Neuronal stem cell (in vitro differentiated cells): Measurements from ENCODE around the gene TLCD1.

Experiments
- DNase-seq: peaks from one replicate; pipeline ENCODE4 v3.0.0-alpha.2; 2013; ENCODE audit warnings: low spot score
- H2AFZ ChIP-seq: one replicate; pipeline ENCODE4 v1.6.1; 2013; ENCODE audit warnings: mild to moderate bottlenecking, low read length, inconsistent platforms
- H2AK5ac ChIP-seq: 2 replicates; pipeline ENCODE4 v1.6.1; 2013; ENCODE audit warnings: low read depth, mild to moderate bottlenecking, inconsistent platforms, low read length, moderate library complexity, mixed read lengths
- H2BK120ac ChIP-seq: 2 replicates; pipeline ENCODE4 v1.6.1; 2013; ENCODE audit warnings: low read depth, mild to moderate bottlenecking, inconsistent platforms, low read length, moderate library complexity, mixed read lengths
- H2BK12ac ChIP-seq: one replicate; pipeline ENCODE4 v1.6.1; 2013; ENCODE audit warnings: low read length, inconsistent platforms
- H2BK15ac ChIP-seq: 2 replicates; pipeline ENCODE4 v1.6.1; 2013; ENCODE audit warnings: mild to moderate bottlenecking, low read length, inconsistent platforms, mixed read lengths
- H2BK5ac ChIP-seq: one replicate; pipeline ENCODE4 v1.6.1; 2013; ENCODE audit warnings: inconsistent platforms, mild to moderate bottlenecking, low read length, moderate library complexity
- H3K14ac ChIP-seq: one replicate; pipeline ENCODE4 v1.6.1; 2013; ENCODE audit warnings: low read length, inconsistent platforms
- H3K18ac ChIP-seq: 2 replicates; pipeline ENCODE4 v1.6.1; 2013; ENCODE audit warnings: low read length, inconsistent platforms
- H3K23ac ChIP-seq: 2 replicates; pipeline ENCODE4 v1.6.1; 2013; ENCODE audit warnings: low read depth, mild to moderate bottlenecking, mixed read lengths, low read length, inconsistent platforms; ENCODE audit not compliant: poor library complexity
- H3K27ac ChIP-seq: replicated peaks from 3 replicates; pipeline ENCODE4 v1.5.1; 2013; ENCODE audit warnings: low read length, inconsistent platforms
- H3K27me3 ChIP-seq, 3 experiments: 2 replicates each; pipeline ENCODE4 v1.6.1; 2013; ENCODE audit warnings: low read length in 3 of 3, mild to moderate bottlenecking in 2 of 3, inconsistent platforms in 1 of 3, low read depth in 1 of 3, mixed read lengths in 1 of 3, moderate library complexity in 1 of 3; ENCODE audit not compliant: control insufficient read depth in 3 of 3, insufficient read depth in 3 of 3
- H3K36me3 ChIP-seq, 2 donors: replicated peaks in 1 of 2; 2 replicates each; pipeline ENCODE4 v1.6.1; 2013; ENCODE audit warnings: low read length in 2 of 2; ENCODE audit not compliant: control insufficient read depth in 2 of 2, insufficient read depth in 2 of 2
- H3K4ac ChIP-seq: 2 replicates; pipeline ENCODE4 v1.6.1; 2013; ENCODE audit warnings: inconsistent platforms, mild to moderate bottlenecking, low read length, moderate library complexity
- H3K4me1 ChIP-seq, 2 donors: 1 replicate in 1 of 2; 2 replicates in 1 of 2; pipeline ENCODE4 v1.6.1; 2013; ENCODE audit warnings: low read length in 2 of 2, low read depth in 1 of 2; ENCODE audit not compliant: control insufficient read depth in 2 of 2, insufficient read depth in 1 of 2
- H3K4me2 ChIP-seq: one replicate; pipeline ENCODE4 v1.6.1; 2013; ENCODE audit warnings: mild to moderate bottlenecking, low read length, inconsistent platforms; ENCODE audit not compliant: insufficient read depth, poor library complexity, severe bottlenecking
- H3K4me3 ChIP-seq, 2 donors: 2 replicates each; pipeline ENCODE4 v1.5.1; 2013; ENCODE audit warnings: low read length in 2 of 2, mild to moderate bottlenecking in 2 of 2, inconsistent platforms in 1 of 2, moderate library complexity in 1 of 2
- H3K79me1 ChIP-seq: one replicate; pipeline ENCODE4 v1.6.1; 2013; ENCODE audit warnings: low read depth, mild to moderate bottlenecking, inconsistent platforms, low read length, moderate library complexity
- H3K9ac ChIP-seq: one replicate; pipeline ENCODE4 v1.6.1; 2013; ENCODE audit warnings: mild to moderate bottlenecking, low read depth, low read length, inconsistent platforms; ENCODE audit not compliant: poor library complexity
- H3K9me3 ChIP-seq, 2 donors: replicated peaks in 1 of 2; 2 replicates each; pipeline versions ENCODE3 to v1.6.1; 2013; ENCODE audit warnings: low read length in 2 of 2, mild to moderate bottlenecking in 2 of 2, inconsistent platforms in 1 of 2, low read depth in 1 of 2, mixed read lengths in 1 of 2, moderate library complexity in 1 of 2; ENCODE audit not compliant: control insufficient read depth in 2 of 2, insufficient read depth in 1 of 2
- H4K8ac ChIP-seq: one replicate; pipeline ENCODE4 v1.6.1; 2013; ENCODE audit warnings: low read depth, mild to moderate bottlenecking, inconsistent platforms, low read length, moderate library complexity
- H4K91ac ChIP-seq: one replicate; pipeline ENCODE4 v1.6.1; 2013; ENCODE audit warnings: low read length, low read depth, mild to moderate bottlenecking, inconsistent platforms; ENCODE audit not compliant: poor library complexity
- WGBS, 2 donors: extraction: QIAGEN DNeasy Blood & Tissue Kit; methylation state at CpG; one replicate each; pipeline ENCODE4 v1.1.7; 2013; ENCODE audit warnings: missing lambda C conversion rate in 2 of 2, mixed read lengths in 1 of 2; ENCODE audit not compliant: insufficient read length in 2 of 2, insufficient replicate concordance in 1 of 2; ENCODE audit errors: extremely low coverage in 2 of 2; 5-methylcytosine and 5-hydroxymethylcytosine counted together

TLCD1 gene

DNA sequence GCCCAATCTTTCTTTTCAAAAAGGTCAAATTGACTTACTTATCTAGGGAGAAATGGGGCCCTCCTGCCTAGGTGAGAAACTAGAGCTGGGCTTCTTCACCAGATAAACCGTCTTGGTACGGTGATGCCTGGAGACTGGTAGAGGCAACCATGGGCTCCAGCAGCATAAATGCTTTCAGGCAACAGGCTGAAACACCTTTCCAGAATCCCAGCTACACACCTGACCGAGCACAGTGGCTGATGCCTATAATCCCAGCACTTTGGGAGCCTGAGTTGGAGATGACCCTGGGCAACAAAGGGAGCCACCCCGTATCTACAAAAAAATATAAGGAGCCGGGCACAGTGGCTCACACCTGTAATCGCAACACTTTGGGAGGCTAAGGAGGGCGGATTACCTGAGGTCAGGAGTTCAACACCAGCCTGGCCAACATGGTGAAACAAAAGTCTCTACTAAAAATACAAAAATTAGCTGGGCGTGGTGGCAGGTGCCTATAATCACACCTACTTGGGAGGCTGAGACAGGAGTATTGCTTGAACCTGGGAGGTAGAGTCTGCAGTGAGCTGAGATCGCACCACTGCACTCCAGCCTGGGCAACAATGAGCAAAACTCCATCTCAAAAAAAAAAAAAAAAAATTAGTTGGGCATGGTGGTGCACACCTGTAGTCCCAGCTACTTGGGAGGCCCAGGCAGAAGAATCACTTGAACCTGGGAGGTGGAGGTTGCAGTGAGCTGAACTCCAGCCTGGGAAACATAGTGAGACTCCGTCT lies 25.8 kb upstream of the TLCD1 start:
- H3K79me1 ChIP-seq: peaks cover 13% of the 10 kb centered on the region

DNA sequence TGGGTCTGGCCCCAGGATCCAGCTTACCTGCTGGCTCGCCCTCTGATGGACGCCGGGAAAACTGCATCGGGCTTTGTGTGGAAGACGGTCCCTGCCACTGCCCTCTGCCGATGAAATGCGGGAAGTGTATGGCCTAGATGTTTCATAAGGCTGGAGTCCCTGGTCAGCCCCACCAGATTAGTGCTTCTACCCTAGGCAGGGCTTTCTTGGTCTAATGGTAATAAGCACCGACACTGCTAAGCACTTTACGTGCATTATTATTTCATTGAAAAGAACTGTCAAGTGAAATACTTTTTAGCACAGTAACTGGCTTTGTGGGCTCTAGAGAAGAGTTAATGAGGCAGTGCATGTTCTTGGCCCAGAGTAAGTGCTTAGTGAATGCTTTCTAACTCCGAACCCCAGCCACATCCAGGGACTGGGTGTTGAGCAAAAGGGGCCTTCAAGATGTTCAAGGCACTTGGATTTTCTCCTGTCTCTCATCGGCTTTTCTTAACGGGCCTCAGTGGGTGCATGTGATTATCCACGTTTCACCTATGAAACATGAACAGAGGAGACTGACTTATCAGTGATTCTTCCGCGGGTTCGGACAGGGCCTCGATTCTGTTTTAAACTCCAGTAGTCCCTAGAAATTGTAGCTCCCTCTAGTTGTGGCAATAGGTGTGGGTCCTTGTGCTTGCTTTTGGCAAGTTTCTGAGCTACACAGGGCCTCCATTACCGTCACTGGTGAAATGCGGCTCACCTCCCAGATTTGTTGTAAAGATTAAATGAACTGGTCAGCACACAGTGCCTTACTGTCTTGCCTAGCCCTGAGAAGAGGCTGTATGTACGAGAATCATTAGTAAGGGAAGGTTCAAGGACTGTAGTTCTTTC lies 24.4 kb upstream of the TLCD1 start:
- Histone ChIP-seq H2BK5ac (no peak overlapping the region), H3K36me3 (peaks cover 55 to 86% of the 10 kb centered on the region in 2 donors), H3K4me2 (no peak overlapping the region), H2AFZ (no peak overlapping the region), H3K14ac (no peak overlapping the region), H3K4me3 (no peak overlapping the region), H3K4me1 (peaks cover 19 to 27% of the 10 kb centered on the region in 2 donors), H2BK15ac (no peak overlapping the region), H3K27ac (no peak overlapping the region), H2BK12ac (no peak overlapping the region), H4K8ac (no peak overlapping the region), H4K91ac (no peak overlapping the region), H3K27me3 (no peaks in the 10 kb centered on the region), H3K9me3 (peaks cover 0 to 2% of the 10 kb centered on the region in 2 donors), H3K23ac (no peak overlapping the region), H3K4ac (no peak overlapping the region), H2BK120ac (no peak overlapping the region), H3K18ac (no peak overlapping the region), H3K9ac (no peak overlapping the region), H2AK5ac (no peak overlapping the region), H3K79me1 (peaks cover 23% of the 10 kb centered on the region)
- WGBS, 2 donors: no CpG with 5 or more reads among the region's 20 CpGs
- peak; percentile 89 for DNase-seq

More for the DNA sequence above, 25.8 kb upstream of the TLCD1 start:
- no peak overlapping the region for H3K4me3 ChIP-seq
- no peak overlapping the region for H3K4ac ChIP-seq
- no peak overlapping the region for H3K27ac ChIP-seq
- H3K36me3 ChIP-seq: peaks cover 48 to 85% of the 10 kb centered on the region in 2 donors
- no peak overlapping the region for H4K8ac ChIP-seq
- no CpG with 5 or more reads among the region's 10 CpGs for WGBS, 2 donors
- no peak overlapping the region for H2BK15ac ChIP-seq
- no peaks in the 10 kb centered on the region for H3K27me3 ChIP-seq
- H3K9ac ChIP-seq: no peak overlapping the region
- H3K23ac ChIP-seq: no peak overlapping the region
- H2AFZ ChIP-seq: no peak overlapping the region
- H4K91ac ChIP-seq: no peak overlapping the region
- H2BK5ac ChIP-seq: no peak overlapping the region
- no peak overlapping the region for H3K14ac ChIP-seq
- peaks cover 0 to 2% of the 10 kb centered on the region in 2 donors for H3K9me3 ChIP-seq
- no peak overlapping the region for H2AK5ac ChIP-seq
- H3K4me1 ChIP-seq: peaks cover 7 to 13% of the 10 kb centered on the region in 2 donors
- no peak overlapping the region for H2BK120ac ChIP-seq
- no peak for DNase-seq
- no peak overlapping the region for H2BK12ac ChIP-seq
- no peak overlapping the region for H3K18ac ChIP-seq
- H3K4me2 ChIP-seq: no peak overlapping the region

DNA sequence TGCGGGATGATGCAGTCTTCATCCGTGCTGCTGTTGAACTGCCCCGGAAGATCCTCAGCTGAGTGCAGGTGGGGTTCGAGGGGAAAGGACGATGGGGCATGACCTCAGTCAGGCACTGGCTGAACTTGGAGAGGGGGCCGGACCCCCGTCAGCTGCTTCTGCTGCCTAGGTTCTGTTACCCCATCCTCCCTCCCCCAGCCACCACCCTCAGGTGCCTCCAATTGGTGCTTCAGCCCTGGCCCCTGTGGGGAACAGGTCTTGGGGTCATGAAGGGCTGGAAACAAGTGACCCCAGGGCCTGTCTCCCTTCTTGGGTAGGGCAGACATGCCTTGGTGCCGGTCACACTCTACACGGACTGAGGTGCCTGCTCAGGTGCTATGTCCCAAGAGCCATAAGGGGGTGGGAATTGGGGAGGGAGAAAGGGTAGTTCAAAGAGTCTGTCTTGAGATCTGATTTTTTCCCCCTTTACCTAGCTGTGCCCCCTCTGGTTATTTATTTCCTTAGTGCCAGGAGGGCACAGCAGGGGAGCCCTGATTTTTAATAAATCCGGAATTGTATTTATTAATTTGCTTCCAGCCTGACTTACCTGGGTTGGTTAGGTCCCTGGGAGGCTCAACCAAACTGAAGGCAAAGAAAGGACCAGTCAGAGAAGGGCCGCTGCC lies 23.6 kb upstream of the TLCD1 start:
- no peak for DNase-seq
- Histone ChIP-seq H3K4ac (no peak overlapping the region), H3K9ac (no peak overlapping the region), H3K27me3 (no peaks in the 10 kb centered on the region), H3K23ac (peak overlapping the region; percentile 61), H3K4me2 (no peak overlapping the region), H3K27ac (peak overlapping the region; percentile 51), H2BK120ac (peak overlapping the region; percentile 18), H3K14ac (no peak overlapping the region), H4K91ac (no peak overlapping the region), H3K9me3 (peaks cover 0 to 2% of the 10 kb centered on the region in 2 donors), H3K4me3 (no peak overlapping the region), H3K36me3 (peaks cover 55 to 85% of the 10 kb centered on the region in 2 donors), H2BK12ac (no peak overlapping the region), H4K8ac (no peak overlapping the region), H2BK15ac (no peak overlapping the region), H2BK5ac (no peak overlapping the region), H2AK5ac (no peak overlapping the region), H3K79me1 (peaks cover 26% of the 10 kb centered on the region), H3K4me1 (peaks cover 19 to 27% of the 10 kb centered on the region in 2 donors), H3K18ac (no peak overlapping the region), H2AFZ (no peak overlapping the region)
- WGBS, 2 donors: no CpG with 5 or more reads among the region's 11 CpGs
